Esophagus muscularis mucosa (tissue), 4 donors: ENCODE results near the gene QRICH2. TPM values are rescaled to one million over a fixed set of nuclear protein-coding genes. Genes with fewer than 3 reads are reported as not detected.
"Not testable (repeated sequence)": the region's sequence is repeated elsewhere in the genome, so short reads cannot be mapped to it uniquely, and the experiment has no call there.

ENCODE experiments used
- DNase-seq: peaks from one replicate; pipeline ENCODE4 v3.0.0-alpha.2; 2017; ENCODE audit errors: extremely low spot score
- H3K27ac ChIP-seq, 4 donors: fragments of 200-600 bp; sonication (generic); replicated peaks in 1 of 4; 1 replicate in 3 of 4; 2 replicates in 1 of 4; pipeline ENCODE4 v1.5.1; 2016 to 2019; ENCODE audit warnings: mild to moderate bottlenecking in 1 of 4
- H3K27me3 ChIP-seq, 4 donors: fragments of 200-600 bp; sonication (generic); one replicate each; pipeline versions ENCODE4 v1.5.1 to v1.6.0; 2016 to 2019
- H3K36me3 ChIP-seq, 4 donors: fragments of 200-600 bp; sonication (generic); one replicate each; pipeline ENCODE4 v1.5.1; 2016 to 2019
- H3K4me1 ChIP-seq, 4 donors: fragments of 200-600 bp; sonication (generic); one replicate each; pipeline ENCODE4 v1.5.1; 2016 to 2019
- H3K4me3 ChIP-seq, 4 donors: fragments of 200-600 bp; sonication (generic); 1 replicate in 2 of 4; 2 replicates in 2 of 4; pipeline ENCODE4 v1.5.1; 2016 to 2019; ENCODE audit warnings: mild to moderate bottlenecking in 4 of 4, moderate library complexity in 1 of 4
- H3K9me3 ChIP-seq, 4 donors: fragments of 200-600 bp; sonication (generic); 1 replicate in 3 of 4; 2 replicates in 1 of 4; pipeline ENCODE4 v1.5.1; 2016 to 2019
- EP300 ChIP-seq: sonication (generic); formaldehyde crosslinking; IDR thresholded peaks from one replicate; pipeline ENCODE4 v1.6.1; 2017; ENCODE audit warnings: antibody characterized with exemption
- POLR2A ChIP-seq: fragments of 450-650 bp; IDR thresholded peaks from one replicate; pipeline ENCODE4 v1.6.1; 2017; ENCODE audit warnings: antibody characterized with exemption, moderate library complexity, mild to moderate bottlenecking, low read depth
- POLR2AphosphoS5 ChIP-seq, 2 donors: sonication (generic); formaldehyde crosslinking; IDR thresholded peaks; one replicate each; pipeline ENCODE4 v1.6.1; 2017; ENCODE audit warnings: antibody characterized with exemption in 2 of 2
- WGBS: methylation state at CpG from one replicate; pipeline ENCODE4 v1.1.5; 2018; 5-methylcytosine and 5-hydroxymethylcytosine counted together
- intact Hi-C: fragments of 100-400 bp; cut with DNase I; formaldehyde crosslinking; loops from one replicate; pipeline ENCODE4 v1.15.1; 2023
- total RNA-seq, 4 donors: library from RNA; depleted of rRNA; stranded (reverse); fragments of >200 nt; gene quantifications; one replicate each; pipeline versions ENCODE4 v1.1.0 to v1.2.1, GENCODE V29; 2016
- TF ChIP-seq, protein P1 (sequence below), 3 experiments: fragments of 200-600 bp in 2 of 3; fragments of 450-650 bp in 1 of 3; sonication (generic) in 2 of 3; IDR thresholded peaks; one replicate each; pipeline ENCODE4 v1.5.1; 2017 to 2019; ENCODE audit warnings: antibody characterized with exemption in 3 of 3, mild to moderate bottlenecking in 2 of 3, moderate library complexity in 1 of 3

Gene QRICH2
- total RNA-seq, 4 donors from 2014 or later = 1.7 to 2.6 (median 2.1) TPM

GRCh38 chr17:76247304-76247703 is 60.8 kb downstream of the QRICH2 start:
- Histone ChIP-seq H3K27me3 (peaks cover 0 to 57% (median under 1%) of the 10 kb centered on the region in 4 donors), H3K4me1 (peaks cover 0 to 11% (median 4%) of the 10 kb centered on the region in 4 donors), H3K4me3 (no peak overlapping the region), H3K27ac (no peak overlapping the region), H3K9me3 (no peaks in the 10 kb centered on the region), H3K36me3 (no peaks in the 10 kb centered on the region)
- intact Hi-C loops = no loop called here
- TF ChIP-seq, protein P1, sequence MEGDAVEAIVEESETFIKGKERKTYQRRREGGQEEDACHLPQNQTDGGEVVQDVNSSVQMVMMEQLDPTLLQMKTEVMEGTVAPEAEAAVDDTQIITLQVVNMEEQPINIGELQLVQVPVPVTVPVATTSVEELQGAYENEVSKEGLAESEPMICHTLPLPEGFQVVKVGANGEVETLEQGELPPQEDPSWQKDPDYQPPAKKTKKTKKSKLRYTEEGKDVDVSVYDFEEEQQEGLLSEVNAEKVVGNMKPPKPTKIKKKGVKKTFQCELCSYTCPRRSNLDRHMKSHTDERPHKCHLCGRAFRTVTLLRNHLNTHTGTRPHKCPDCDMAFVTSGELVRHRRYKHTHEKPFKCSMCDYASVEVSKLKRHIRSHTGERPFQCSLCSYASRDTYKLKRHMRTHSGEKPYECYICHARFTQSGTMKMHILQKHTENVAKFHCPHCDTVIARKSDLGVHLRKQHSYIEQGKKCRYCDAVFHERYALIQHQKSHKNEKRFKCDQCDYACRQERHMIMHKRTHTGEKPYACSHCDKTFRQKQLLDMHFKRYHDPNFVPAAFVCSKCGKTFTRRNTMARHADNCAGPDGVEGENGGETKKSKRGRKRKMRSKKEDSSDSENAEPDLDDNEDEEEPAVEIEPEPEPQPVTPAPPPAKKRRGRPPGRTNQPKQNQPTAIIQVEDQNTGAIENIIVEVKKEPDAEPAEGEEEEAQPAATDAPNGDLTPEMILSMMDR (IDR thresholded peaks at IDR 0.05) = no peak
- no peak for TF ChIP-seq EP300
- TF ChIP-seq POLR2A = no peak
- WGBS = 92% methylated on average over 8 of the region's 8 CpGs
- DNase-seq = no peak

- peaks cover 0 to 64% (median 4%) of the 10 kb centered on the region in 4 donors for H3K27me3 ChIP-seq
- intact Hi-C loops = no loop called here
Observed at GRCh38 chr17:76246080-76247066, 61.7 kb downstream of the QRICH2 start.

DNA sequence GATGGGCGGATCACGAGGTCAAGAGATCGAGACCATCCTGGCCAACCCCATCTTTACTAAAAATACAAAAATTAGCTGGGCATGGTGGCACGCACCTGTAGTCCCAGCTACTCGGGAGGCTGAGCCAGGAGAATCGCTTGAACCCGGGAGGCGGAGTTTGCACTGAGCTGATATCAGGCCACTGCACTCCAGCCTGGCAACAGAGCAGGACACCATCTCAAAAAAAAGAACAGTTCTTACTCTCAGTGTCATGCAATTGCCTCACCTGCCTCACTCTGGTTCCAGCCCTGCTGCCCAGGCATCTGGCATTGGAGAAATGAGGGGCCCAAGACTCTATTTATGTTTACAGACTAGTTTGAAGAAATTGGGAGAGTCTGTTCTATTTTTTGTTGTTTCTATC is 63.4 kb downstream of the QRICH2 start:
- H3K9me3 ChIP-seq, DNase-seq, H3K4me3 ChIP-seq, H3K27ac ChIP-seq, H3K36me3 ChIP-seq, intact Hi-C loops: not testable (repeated sequence)
- peaks cover 13 to 17% (median 16%) of the 10 kb centered on the region in 4 donors for H3K4me1 ChIP-seq
- WGBS = 93% methylated on average over 8 of the region's 8 CpGs
- H3K27me3 ChIP-seq = peaks cover 0 to 56% (median 5%) of the 10 kb centered on the region in 4 donors

More at GRCh38 chr17:76246080-76247066, 61.7 kb downstream of the QRICH2 start:
- Histone ChIP-seq H3K9me3 (no peaks in the 10 kb centered on the region), H3K4me3 (no peak overlapping the region), H3K36me3 (no peaks in the 10 kb centered on the region), H3K27ac (no peak overlapping the region), H3K4me1 (peaks cover 5 to 7% (median 6%) of the 10 kb centered on the region in 4 donors)
- WGBS = 65% methylated on average over 7 of the region's 7 CpGs
- no peak for DNase-seq
- TF ChIP-seq POLR2AphosphoS5 (IDR thresholded peaks at IDR 0.05) = no peak
- TF ChIP-seq, protein P1 (IDR thresholded peaks at IDR 0.05) = no peak
- TF ChIP-seq POLR2A = no peak
- no peak for TF ChIP-seq EP300

DNA sequence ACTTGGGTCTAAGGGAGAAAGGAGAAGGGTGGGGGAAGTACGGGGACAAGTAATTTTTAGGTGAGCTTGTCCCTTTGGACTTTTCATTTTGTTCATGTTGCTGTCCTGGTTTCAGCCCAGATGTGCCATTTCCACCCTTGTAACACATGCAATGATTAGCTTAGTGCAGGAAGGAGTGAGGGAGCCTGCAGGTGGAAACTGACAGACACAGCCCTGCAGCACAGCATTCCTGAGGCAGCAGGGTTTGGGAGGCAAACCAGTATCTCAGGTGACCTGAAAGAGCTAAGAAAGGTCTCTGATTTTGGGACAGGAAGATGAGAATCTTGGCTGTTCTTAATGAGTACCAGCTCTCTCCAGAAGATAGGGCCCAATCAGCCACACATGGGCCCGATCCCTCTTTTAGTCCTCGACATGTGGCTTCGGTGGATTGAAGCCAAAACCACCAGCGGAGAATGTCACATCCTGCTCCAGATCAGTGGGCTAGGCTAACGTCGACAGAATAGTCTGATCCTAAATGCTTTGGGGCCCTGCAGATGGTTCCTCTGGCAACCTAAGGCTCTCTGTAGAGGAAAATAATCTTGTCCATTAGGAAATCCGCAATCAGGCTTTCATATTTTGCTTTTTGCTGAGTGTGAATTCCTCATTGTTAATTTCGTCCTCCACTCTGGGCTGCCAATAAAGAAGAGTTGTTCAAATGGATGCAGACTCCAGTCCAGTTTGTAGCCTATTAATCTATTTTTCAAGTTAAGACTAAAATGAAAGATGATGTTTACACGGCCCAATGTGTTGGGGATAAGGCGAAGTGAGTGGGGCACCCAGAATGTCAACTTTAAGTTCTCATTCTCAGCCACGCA is 64.0 kb downstream of the QRICH2 start:
- intact Hi-C loops = no loop called here
- Histone ChIP-seq H3K36me3 (no peaks in the 10 kb centered on the region), H3K4me3 (no peak overlapping the region), H3K9me3 (no peaks in the 10 kb centered on the region), H3K4me1 (peaks cover 16 to 24% (median 22%) of the 10 kb centered on the region in 4 donors), H3K27me3 (peaks cover 0 to 61% (median 6%) of the 10 kb centered on the region in 4 donors), H3K27ac (no peak overlapping the region)
- TF ChIP-seq, protein P1 (IDR thresholded peaks at IDR 0.05) = no peak
- TF ChIP-seq POLR2A (no peak), POLR2AphosphoS5 (IDR thresholded peaks at IDR 0.05) (no peak), EP300 (no peak)
- DNase-seq = no peak
- WGBS = 82% methylated on average over 12 of the region's 12 CpGs
